ENCODE measurements around the gene VPS33B. TPM values are rescaled to one million over a fixed set of nuclear protein-coding genes. Genes with fewer than 3 reads are reported as not detected.

The VPS33B gene
- total and polyA plus RNA-seq, 2 experiments from 2014 or later, result 5.2 to 17.2 TPM

DNA sequence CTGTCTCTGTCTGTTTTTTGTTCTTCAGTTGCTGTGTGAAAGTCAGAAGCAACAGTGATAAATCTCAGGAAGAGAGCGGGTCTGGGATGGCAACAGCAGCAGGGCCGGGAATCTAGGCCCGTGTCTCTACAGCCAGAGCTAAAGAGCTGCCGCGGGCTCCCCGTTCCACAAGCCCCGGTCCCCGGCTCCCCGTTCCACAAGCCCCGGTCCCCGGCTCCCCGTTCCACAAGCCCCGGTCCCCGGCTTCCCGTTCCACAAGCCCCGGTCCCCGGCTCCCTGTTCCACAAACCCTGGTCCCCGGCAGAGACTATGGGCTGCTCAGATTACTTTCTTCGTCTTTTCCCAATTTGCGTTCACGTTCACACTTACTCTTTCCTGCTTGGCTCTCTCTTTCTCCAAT is 48.2 kb downstream of the VPS33B start:
- no peak overlapping the region for H3K27ac ChIP-seq

DNA sequence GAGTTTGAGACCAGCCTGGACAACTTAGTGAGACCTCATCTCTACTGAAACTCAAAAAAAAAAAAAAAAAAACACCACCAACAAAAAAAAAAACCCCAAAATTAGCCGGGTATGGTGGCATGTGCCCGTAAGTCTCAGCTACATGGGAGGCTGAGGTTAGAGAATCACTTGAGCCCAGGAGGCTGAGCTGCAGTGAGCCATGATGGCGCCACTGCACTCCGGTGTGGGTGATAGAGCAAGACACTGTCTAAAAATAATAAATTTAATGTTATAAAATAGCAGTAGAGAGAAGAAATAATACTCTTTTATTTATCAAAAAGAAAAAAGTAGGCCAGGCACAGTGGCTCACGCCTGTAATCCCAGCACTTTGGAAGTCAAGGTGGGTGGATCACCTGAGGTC is 50.3 kb downstream of the VPS33B start:
- DNase-seq (ENCODE audit: low read depth in 1 of 2, low spot score in 1 of 2), result no peak
- H3K9me3 ChIP-seq (ENCODE audit: low read depth), result no peaks in the 10 kb centered on the region
- H3K27me3 ChIP-seq, result no peaks in the 10 kb centered on the region
- no peak overlapping the region for H3K4me3 ChIP-seq
- no peaks in the 10 kb centered on the region for H3K4me1 ChIP-seq (ENCODE audit: low read depth)
- TF ChIP-seq, protein P1, sequence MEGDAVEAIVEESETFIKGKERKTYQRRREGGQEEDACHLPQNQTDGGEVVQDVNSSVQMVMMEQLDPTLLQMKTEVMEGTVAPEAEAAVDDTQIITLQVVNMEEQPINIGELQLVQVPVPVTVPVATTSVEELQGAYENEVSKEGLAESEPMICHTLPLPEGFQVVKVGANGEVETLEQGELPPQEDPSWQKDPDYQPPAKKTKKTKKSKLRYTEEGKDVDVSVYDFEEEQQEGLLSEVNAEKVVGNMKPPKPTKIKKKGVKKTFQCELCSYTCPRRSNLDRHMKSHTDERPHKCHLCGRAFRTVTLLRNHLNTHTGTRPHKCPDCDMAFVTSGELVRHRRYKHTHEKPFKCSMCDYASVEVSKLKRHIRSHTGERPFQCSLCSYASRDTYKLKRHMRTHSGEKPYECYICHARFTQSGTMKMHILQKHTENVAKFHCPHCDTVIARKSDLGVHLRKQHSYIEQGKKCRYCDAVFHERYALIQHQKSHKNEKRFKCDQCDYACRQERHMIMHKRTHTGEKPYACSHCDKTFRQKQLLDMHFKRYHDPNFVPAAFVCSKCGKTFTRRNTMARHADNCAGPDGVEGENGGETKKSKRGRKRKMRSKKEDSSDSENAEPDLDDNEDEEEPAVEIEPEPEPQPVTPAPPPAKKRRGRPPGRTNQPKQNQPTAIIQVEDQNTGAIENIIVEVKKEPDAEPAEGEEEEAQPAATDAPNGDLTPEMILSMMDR (IDR thresholded peaks at IDR 0.05; ENCODE audit: low read depth, low read length), result no peak
- H3K27ac ChIP-seq, result no peak overlapping the region
- peaks cover 49% of the 10 kb centered on the region for H3K36me3 ChIP-seq

More for the DNA sequence above, 48.2 kb downstream of the VPS33B start:
- H3K27me3 ChIP-seq, result no peaks in the 10 kb centered on the region
- no peak for DNase-seq (ENCODE audit: low read depth in 1 of 2, low spot score in 1 of 2)
- peaks cover 34% of the 10 kb centered on the region for H3K36me3 ChIP-seq
- no peaks in the 10 kb centered on the region for H3K4me1 ChIP-seq (ENCODE audit: low read depth)
- no peaks in the 10 kb centered on the region for H3K9me3 ChIP-seq (ENCODE audit: low read depth)
- TF ChIP-seq, protein P1 (IDR thresholded peaks at IDR 0.05; ENCODE audit: low read depth, low read length), result no peak
- H3K4me3 ChIP-seq, result no peak overlapping the region

DNA sequence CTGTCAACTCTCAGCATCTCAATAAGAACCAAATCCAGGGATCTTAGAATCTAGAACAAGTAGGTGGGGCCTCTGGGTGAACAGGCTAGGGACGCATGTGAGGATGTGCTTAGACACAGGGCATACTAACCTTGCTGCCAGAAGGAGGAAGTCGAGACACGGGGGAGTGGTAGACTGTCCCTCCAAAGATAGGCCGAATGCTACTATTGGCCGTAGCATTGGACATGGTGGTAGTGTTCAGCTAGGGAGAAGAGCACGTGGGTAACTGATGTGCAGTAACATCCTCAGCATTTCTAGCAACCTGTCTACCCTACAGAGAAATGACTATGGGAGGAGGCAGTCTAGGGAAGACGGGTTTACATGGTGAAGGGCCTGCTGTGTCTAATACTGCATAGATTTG is 52.1 kb downstream of the VPS33B start:
- TF ChIP-seq, protein P1 (IDR thresholded peaks at IDR 0.05; ENCODE audit: low read depth, low read length), result no peak
- H3K36me3 ChIP-seq, result peaks cover 50% of the 10 kb centered on the region

DNA sequence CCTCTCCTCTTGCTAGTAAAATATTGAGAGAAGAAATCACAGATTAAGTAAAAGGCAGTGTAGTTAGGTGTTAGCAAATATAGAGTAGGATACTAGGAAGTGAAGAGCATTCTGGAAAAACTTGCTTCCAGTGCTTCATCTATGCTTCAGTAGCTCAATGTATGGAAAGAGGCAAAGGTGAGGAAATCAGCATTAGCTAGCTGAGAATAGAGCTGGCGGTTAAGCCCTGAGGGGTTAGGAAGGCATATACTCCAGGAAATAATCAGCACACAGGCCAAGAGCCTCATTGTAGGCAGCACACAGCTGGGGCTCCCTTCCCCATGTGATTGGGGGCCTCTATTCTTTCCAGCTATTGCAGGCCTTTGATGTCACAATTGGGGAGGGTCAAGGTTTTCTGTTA is 54.0 kb downstream of the VPS33B start:
- H3K36me3 ChIP-seq, result peaks cover 39% of the 10 kb centered on the region

More for the DNA sequence above, 52.1 kb downstream of the VPS33B start:
- Histone ChIP-seq H3K9me3 (ENCODE audit: low read depth) (no peaks in the 10 kb centered on the region), H3K4me1 (ENCODE audit: low read depth) (no peaks in the 10 kb centered on the region), H3K4me3 (no peak overlapping the region), H3K27ac (no peak overlapping the region), H3K27me3 (no peaks in the 10 kb centered on the region)
- DNase-seq (ENCODE audit: low read depth in 1 of 2, low spot score in 1 of 2), result no peak

DNA sequence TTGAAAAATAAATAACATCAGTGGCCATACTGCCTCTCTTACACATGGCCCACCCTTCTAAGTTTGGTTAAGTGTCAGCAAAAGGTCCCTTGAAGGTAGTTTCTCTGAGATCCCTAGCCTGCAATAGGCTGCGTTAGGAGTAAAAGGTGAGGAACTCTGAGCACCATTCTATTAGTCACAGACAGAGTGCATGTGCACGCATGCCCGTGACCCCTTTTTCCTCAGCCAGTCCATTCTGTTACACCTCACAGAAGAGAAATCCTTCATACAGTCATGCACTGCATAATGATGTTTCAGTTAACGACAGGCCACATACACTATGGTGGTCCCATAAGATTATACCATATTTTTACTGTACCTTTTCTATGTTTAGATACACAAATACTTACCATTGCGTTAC is 55.2 kb downstream of the VPS33B start:
- TF ChIP-seq, protein P1 (IDR thresholded peaks at IDR 0.05; ENCODE audit: low read depth, low read length), result no peak
- peaks cover 43% of the 10 kb centered on the region for H3K36me3 ChIP-seq
- DNase-seq (ENCODE audit: low read depth in 1 of 2, low spot score in 1 of 2), result no peak

More for the DNA sequence above, 54.0 kb downstream of the VPS33B start:
- Histone ChIP-seq H3K9me3 (ENCODE audit: low read depth) (no peaks in the 10 kb centered on the region), H3K27me3 (no peaks in the 10 kb centered on the region), H3K4me1 (ENCODE audit: low read depth) (no peaks in the 10 kb centered on the region), H3K27ac (no peak overlapping the region), H3K4me3 (no peak overlapping the region)
- DNase-seq (ENCODE audit: low read depth in 1 of 2, low spot score in 1 of 2), result no peak
- TF ChIP-seq, protein P1 (IDR thresholded peaks at IDR 0.05; ENCODE audit: low read depth, low read length), result no peak

DNA sequence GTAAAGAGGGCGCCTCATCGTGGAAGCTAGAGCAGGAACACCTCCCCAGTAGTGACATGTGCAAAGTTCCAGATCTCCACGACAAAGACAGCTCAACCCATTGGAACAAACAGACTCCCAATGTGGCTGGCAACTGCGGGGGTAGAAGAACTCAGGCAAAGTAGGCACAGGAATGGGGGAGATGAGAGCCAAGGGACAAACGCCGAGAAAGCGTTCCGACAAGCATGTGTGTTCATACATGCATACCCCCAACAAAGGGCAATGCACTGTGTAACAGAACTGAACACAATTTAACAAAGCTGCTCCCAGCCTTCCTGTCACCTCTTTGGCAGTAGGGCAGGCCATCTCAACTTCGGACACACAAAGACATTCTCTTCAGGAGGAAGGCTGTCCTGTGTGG is 56.1 kb downstream of the VPS33B start:
- no peak for DNase-seq (ENCODE audit: low read depth in 1 of 2, low spot score in 1 of 2)
- no peak overlapping the region for H3K27ac ChIP-seq
- H3K4me3 ChIP-seq, result no peak overlapping the region
- TF ChIP-seq, protein P1 (IDR thresholded peaks at IDR 0.05; ENCODE audit: low read depth, low read length), result no peak
- H3K4me1 ChIP-seq (ENCODE audit: low read depth), result no peaks in the 10 kb centered on the region
- H3K27me3 ChIP-seq, result no peaks in the 10 kb centered on the region
- H3K36me3 ChIP-seq, result peaks cover 47% of the 10 kb centered on the region
- H3K9me3 ChIP-seq (ENCODE audit: low read depth), result no peaks in the 10 kb centered on the region

More for the DNA sequence above, 55.2 kb downstream of the VPS33B start:
- Histone ChIP-seq H3K27me3 (no peaks in the 10 kb centered on the region), H3K4me3 (no peak overlapping the region), H3K4me1 (ENCODE audit: low read depth) (no peaks in the 10 kb centered on the region), H3K27ac (no peak overlapping the region), H3K9me3 (ENCODE audit: low read depth) (no peaks in the 10 kb centered on the region)
